Chondrocyte (in vitro differentiated cells): ENCODE data around the gene LIME1. TPM values are rescaled to one million over a fixed set of nuclear protein-coding genes. Genes with fewer than 3 reads are reported as not detected.

Source experiments
- DNase-seq: peaks from one replicate; pipeline ENCODE4 v3.0.0; 2021; ENCODE audit warnings: mixed read lengths, low spot score
- H3K27ac Mint-ChIP-seq: one replicate; pipeline ENCODE4 v1.8.0; 2021; ENCODE audit warnings: mild to moderate bottlenecking, moderate library complexity, mixed read lengths; ENCODE audit not compliant: unreplicated experiment
- H3K27me3 Mint-ChIP-seq: 2 replicates; pipeline ENCODE4 v1.8.0; 2021; ENCODE audit warnings: low read depth, mixed read lengths
- H3K36me3 Mint-ChIP-seq: 2 replicates; pipeline ENCODE4 v1.8.0; 2021; ENCODE audit warnings: low read depth, mixed read lengths
- H3K4me1 Mint-ChIP-seq: 2 replicates; pipeline ENCODE4 v1.8.0; 2021; ENCODE audit warnings: low read depth, mild to moderate bottlenecking, mixed read lengths
- H3K4me3 Mint-ChIP-seq: one replicate; pipeline ENCODE4 v1.8.0; 2021; ENCODE audit warnings: mild to moderate bottlenecking, moderate library complexity, mixed read lengths; ENCODE audit not compliant: unreplicated experiment
- H3K9me3 Mint-ChIP-seq: 2 replicates; pipeline ENCODE4 v1.8.0; 2021; ENCODE audit warnings: low read depth, mixed read lengths
- total RNA-seq: library from RNA; stranded (reverse); gene quantifications from 3 replicates; pipeline ENCODE4 v1.2.1, GENCODE V29; 2021
- TF ChIP-seq, protein P1 (sequence below): fragments of 200-600 bp; sonication (generic); IDR thresholded peaks from 2 replicates; pipeline ENCODE4 v1.5.0; 2021; ENCODE audit warnings: antibody characterized with exemption, mild to moderate bottlenecking, moderate library complexity

LIME1 gene
- total RNA-seq, 1 donor from 2014 or later = 6.8 TPM

DNA sequence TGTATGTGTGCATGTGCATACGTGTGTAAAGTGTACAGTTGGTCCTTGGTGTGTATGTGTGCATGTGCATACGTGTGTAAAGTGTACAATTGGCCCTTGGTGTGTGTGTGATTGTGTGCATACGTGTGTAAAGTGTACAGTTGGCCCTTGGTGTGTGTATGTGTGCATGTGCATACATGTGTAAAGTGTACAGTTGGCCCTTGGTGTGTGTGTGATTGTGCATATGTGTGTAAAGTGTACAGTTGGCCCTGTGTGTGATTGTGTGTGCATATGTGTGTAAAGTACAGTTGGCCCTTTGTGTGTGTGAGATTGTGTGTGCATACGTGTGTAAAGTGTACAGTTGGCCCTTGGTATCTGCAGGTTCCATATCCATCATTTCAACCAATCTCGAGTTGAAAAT lies 5.1 kb upstream of the LIME1 start:
- Mint-ChIP-seq H3K36me3 (peaks cover 9% of the 10 kb centered on the region), H3K4me3 (no peak overlapping the region), H3K27me3 (no peaks in the 10 kb centered on the region), H3K9me3 (no peaks in the 10 kb centered on the region), H3K4me1 (peaks cover 3% of the 10 kb centered on the region), H3K27ac (no peak overlapping the region)
- TF ChIP-seq, protein P1, sequence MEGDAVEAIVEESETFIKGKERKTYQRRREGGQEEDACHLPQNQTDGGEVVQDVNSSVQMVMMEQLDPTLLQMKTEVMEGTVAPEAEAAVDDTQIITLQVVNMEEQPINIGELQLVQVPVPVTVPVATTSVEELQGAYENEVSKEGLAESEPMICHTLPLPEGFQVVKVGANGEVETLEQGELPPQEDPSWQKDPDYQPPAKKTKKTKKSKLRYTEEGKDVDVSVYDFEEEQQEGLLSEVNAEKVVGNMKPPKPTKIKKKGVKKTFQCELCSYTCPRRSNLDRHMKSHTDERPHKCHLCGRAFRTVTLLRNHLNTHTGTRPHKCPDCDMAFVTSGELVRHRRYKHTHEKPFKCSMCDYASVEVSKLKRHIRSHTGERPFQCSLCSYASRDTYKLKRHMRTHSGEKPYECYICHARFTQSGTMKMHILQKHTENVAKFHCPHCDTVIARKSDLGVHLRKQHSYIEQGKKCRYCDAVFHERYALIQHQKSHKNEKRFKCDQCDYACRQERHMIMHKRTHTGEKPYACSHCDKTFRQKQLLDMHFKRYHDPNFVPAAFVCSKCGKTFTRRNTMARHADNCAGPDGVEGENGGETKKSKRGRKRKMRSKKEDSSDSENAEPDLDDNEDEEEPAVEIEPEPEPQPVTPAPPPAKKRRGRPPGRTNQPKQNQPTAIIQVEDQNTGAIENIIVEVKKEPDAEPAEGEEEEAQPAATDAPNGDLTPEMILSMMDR = no peak
- DNase-seq = no peak

DNA sequence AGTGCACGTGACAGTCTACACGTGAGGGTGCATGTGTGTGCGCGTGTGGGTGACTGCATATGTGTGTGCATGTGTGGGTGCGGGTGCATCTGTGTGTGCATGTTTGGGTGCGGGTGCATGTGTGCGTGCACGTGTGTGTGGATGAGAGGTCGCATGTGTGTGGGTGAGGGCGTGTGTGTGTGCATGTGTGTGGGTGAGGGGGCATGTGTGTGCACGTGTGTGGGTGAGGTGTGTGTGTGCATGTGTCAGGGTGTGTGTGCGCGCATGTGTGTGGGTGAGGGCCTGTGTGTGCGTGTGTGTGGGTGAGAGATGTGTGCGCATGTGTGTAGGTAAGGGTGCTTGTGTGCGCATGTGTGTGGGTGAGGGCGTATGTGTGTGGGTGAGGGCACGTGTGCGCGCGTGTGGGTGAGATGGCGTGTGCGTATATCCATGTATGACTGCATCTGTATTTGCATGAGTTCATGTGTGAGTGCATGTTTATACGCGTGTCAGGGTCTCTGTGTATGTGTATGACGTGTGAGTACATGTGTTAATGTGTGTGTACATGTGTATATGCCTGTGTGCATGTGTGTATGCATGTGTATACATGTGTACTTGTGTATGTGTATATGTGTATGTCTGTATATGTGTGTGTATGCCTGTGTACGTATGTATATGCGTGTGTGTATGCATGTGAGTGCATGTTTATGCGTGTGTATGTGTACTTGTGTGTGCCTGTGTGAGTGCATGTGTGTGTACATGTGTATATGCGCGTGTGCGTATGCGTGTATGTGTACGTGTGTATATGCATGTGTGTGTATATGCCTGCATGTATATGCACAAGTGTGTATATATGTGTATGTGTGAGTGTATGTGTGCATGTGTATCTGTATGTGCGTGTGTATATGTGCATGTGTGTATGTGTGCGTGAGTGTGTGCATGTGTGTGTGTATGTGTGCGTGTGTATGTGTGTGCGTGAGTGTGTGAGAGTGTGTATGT lies 4.1 kb upstream of the LIME1 start:
- DNase-seq = peak; percentile 63
- TF ChIP-seq, protein P1 = no peak
- no peak overlapping the region for H3K27ac Mint-ChIP-seq
- H3K4me3 Mint-ChIP-seq = no peak overlapping the region
- H3K36me3 Mint-ChIP-seq = peaks cover 7% of the 10 kb centered on the region
- H3K4me1 Mint-ChIP-seq = peaks cover 3% of the 10 kb centered on the region
- H3K27me3 Mint-ChIP-seq = no peaks in the 10 kb centered on the region
- H3K9me3 Mint-ChIP-seq = no peaks in the 10 kb centered on the region

DNA sequence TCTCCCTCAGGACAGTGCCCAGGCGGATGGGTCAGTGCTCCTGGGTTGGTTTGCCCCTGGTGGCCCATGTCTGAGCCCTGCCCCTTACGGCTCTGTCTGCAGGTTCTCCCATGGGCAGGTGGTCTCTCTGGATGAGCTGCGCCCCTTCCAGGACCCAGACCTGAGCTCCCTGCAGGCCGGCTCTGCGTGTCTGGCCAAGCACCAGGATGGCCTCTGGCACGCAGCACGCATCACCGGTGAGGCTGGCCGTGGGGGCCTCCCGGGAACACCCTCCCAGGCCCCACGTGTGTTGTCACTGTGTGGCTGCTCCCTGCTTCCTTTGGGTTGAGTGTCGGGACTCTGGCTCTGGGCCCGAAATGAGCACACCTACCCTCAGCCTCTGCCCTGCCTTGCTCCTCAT lies 3.3 kb upstream of the LIME1 start:
- no peak overlapping the region for H3K27ac Mint-ChIP-seq
- peak; percentile 72 for DNase-seq
- H3K4me1 Mint-ChIP-seq = peaks cover 3% of the 10 kb centered on the region
- TF ChIP-seq, protein P1 = no peak
- no peaks in the 10 kb centered on the region for H3K9me3 Mint-ChIP-seq
- H3K4me3 Mint-ChIP-seq = no peak overlapping the region
- peaks cover 5% of the 10 kb centered on the region for H3K36me3 Mint-ChIP-seq
- no peaks in the 10 kb centered on the region for H3K27me3 Mint-ChIP-seq

DNA sequence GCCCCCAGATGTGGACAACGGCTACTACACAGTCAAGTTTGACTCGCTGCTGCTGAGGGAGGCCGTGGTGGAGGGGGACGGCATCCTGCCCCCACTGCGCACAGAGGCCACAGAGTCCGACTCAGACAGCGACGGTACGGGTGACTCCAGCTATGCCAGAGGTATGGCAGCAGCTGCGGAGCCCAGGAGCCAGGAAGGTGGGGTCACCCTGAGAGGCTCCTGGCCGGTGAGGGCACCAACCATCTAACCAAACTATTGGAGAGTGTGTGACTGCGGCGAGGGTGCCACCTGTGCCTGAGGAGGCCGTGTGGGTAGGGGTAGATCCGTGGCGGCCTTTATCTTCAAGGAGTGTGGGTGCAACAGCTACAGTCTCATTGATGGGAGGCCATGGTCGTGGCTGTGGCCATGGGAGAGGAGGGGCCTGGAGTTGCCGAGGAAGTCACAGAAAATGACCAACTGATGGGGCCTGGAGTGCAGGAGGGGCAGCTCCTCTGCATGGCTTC lies 2.8 kb upstream of the LIME1 start:
- TF ChIP-seq, protein P1 = no peak
- H3K9me3 Mint-ChIP-seq = no peaks in the 10 kb centered on the region
- H3K4me1 Mint-ChIP-seq = peaks cover 3% of the 10 kb centered on the region
- DNase-seq = peak; percentile 74
- no peaks in the 10 kb centered on the region for H3K27me3 Mint-ChIP-seq
- peaks cover 5% of the 10 kb centered on the region for H3K36me3 Mint-ChIP-seq
- no peak overlapping the region for H3K4me3 Mint-ChIP-seq
- H3K27ac Mint-ChIP-seq = no peak overlapping the region

DNA sequence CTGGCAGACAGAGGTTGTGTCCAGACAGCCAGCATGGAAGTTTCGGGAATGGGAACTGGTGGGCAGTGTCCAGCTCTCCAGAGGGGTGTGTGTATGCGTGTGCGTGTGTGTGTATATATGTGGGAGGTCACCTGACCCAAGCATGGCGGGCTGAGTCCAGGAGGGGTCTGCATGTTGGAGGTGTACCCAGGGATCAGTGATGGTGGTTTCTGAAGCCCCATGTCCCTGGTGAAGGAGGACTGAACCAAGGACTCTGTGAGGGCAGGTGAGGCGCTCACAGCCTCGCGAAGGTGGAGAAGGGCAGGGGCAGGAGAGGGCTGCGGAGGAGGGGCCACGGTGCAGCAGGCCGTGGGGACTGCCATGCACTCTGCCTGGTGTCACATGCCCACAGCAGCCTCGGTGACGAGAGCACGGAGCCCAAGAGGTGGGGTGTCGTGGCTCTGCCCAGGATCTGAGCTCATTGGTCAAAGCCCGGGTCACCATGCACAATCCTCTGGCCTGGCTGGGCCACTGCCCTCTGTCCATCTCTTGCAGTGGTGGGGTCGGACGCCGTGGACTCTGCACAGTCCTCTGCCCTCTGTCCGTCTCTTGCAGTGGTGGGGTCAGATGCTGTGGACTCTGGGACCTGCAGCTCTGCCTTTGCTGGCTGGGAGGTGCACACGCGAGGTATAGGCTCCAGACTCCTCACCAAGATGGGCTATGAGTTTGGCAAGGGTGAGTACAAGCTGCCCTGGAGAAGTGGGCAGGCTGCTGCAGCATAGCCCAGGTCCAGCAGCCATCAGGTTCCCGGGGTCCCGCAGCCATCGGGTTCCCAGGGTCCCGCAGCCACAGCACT lies 2.1 kb upstream of the LIME1 start:
- H3K27ac Mint-ChIP-seq = no peak overlapping the region
- peak; percentile 93 for DNase-seq
- H3K9me3 Mint-ChIP-seq = no peaks in the 10 kb centered on the region
- H3K4me1 Mint-ChIP-seq = peaks cover 3% of the 10 kb centered on the region
- no peaks in the 10 kb centered on the region for H3K27me3 Mint-ChIP-seq
- TF ChIP-seq, protein P1 = no peak
- peaks cover 5% of the 10 kb centered on the region for H3K36me3 Mint-ChIP-seq
- no peak overlapping the region for H3K4me3 Mint-ChIP-seq
